Measurements from ENCODE around the gene CCDC9B.

Gene CCDC9B

DNA sequence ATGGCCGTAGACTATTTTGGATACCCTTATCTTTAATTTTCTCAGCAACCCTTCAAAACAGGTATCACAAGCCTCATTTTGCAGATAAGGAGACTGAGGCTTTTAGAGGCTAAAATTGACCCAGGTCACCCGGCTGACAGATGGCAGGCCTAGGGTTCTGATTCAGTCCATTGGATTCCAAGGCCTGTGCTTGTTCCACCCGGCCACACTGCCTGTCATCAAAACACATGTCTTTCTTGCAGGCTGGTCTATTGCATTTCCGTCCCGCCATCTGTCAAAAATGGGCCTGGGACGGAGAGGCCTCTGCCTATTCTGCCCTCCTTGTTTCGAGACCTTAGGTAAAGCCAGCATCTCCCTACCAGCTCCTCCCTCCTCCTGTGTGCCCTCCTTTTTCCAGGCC is 9.1 kb downstream of the CCDC9B start:
- DNase-seq: no peak

DNA sequence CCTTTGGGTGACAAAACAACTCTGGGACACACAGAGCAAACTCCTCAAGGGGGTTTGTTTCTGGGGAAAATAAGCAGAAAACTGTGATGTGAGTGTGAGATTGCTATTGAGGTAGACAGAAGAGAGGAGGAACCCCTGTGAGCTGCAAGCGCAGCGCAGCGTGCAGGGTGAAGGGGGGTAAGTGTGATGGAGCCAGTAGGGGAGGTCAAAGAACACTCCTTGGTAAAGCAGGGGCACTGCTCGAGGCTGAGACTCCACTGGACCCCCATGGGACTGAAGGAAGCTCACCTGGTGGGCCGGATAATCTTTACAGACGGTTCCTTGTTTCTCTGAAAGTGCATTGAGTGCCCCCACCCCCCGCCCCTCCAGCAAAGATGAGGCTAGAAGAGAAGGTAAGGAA is 9.7 kb downstream of the CCDC9B start:
- DNase-seq: no peak

DNA sequence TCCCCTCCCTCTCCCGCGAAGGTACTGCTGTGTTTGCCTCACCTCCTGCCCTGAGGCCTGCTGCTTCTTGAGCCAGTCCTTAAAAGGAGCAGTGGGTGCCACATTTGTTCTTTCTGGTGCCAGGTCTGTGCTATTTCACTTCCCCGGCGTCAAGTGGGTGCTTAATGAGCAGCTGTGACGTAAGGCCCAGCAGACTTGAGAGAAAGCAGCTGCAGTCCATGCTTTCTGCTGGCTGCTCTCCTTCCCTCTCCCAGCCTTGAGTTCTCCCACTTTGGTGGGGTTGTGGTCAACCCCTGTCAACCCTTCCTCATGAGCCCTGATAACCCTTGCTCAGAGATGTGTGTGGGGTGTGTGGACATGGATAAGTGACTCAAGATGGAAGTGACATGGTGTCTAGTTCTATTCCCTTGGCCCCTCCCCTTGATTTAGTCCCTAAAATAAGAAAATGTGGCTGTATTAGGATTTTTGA is 10.3 kb downstream of the CCDC9B start:
- peak in 21 of 58 donors; percentile 6 to 56 (median 28) for DNase-seq

DNA sequence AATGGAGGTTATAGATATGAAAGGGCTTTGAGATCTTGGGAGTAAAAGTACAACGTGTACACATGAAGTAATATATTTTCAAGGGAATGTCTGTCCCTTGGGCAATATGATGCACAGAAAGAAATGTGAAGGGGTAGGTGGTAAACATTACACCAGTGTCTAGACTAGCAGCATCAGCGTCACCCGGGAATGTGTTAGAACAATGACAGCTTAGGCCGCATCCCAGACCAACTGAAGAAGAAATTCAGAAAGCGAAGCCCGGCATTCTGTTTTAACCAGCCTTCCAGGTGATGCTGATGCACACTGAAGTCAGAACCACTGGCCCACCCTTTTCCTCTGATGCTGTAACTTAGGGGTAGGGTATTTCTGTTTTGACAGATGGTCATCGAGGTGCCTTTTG is 10.9 kb downstream of the CCDC9B start:
- no peak for DNase-seq

DNA sequence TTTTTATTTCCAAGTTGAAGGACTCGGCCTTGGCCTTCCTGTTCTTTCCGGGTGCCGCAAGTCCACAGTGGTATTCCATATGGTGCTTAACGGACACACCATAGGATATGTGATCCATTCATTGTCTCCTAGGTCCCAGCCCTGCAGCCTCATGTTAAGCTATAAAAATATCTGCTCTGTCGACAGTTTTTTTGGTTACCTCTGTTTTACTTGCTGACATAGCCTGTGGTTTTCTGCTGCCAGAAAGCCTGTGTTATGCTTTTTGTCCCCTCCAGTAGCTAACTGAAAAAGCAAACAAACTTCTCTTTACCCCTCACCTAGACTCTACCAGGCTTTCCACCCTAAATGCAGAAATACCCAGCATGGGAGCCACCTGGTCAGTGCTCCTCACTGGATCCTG is 12.0 kb downstream of the CCDC9B start:
- no peak for DNase-seq

DNA sequence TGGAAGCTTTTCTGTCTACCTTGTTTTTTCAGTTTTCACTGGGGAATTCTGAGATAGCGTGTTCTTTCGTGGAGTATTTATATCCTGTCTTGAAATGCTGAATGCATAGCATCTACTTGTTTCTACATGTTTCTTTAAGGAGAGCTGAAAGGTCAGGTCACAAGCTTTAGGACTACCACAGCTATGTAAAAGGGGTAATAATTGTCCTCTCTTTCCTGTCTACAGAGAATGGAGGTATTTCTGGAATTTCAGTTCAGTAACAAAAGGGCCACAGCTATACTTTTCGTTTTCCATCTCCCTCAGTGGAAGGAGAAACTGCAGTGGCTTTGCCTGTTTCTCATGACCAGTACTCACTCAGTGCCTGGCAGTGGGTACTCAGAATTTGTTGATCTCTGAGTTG is 12.6 kb downstream of the CCDC9B start:
- DNase-seq: no peak

DNA sequence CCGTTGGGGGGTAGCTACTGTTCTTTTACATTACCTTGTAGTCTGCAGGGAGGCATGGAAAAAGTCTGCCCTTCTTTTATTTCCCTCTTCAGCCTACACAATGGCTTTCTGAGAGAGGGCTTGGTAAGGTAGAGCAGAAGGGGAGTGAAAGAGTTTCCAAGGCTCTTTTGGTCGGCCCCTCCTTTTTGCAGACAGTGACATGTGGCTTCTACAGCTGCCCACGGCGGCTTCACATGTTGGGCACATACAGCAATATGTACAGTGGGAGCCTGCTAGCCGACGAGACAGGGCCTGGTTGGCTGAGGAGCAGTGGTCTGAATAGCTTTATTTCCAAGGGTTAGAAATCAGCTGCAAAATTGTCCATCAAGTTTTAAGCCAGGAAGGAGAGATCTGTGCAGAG is 13.3 kb downstream of the CCDC9B start:
- peak in 1 of 58 donors; percentile 5 for DNase-seq

DNA sequence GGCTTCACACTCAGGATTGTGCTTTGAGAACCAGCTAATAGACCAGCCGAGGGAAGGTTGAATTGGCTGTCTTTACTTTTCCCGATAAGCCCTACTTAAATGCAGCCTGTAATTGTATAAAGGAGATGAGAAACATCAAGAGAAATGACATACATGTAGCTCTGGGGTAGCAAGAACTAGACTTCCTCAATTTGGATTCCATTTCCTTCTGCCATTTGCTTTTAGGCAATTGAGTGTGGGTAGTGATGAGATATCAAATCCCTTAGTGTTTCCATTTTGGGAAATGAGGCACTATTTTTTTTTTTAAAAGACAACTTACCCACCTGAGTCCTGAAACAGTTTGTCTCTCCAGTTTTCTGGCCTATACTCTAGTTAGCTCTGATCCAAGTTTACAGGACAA is 15.0 kb downstream of the CCDC9B start:
- DNase-seq: no peak

DNA sequence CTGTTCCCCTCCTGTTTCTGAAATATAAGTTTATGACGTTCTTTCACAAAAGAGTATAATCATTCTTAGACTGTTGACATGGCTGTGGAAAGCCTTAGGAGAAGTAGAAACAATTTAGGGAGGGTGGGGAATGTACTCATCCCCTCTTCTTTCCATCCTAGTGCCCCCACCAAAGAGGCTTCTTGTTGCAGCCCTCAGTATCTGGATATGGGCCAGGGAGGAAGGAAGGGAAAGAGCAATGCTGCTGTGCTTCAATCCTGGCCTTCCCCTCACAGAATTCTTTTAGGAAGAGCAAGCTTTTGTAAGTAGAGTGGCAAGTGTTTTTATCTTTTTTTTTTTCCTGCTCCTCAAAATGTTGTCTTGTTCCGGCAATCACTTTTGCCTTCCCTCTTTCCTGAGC is 15.6 kb downstream of the CCDC9B start:
- DNase-seq: no peak

DNA sequence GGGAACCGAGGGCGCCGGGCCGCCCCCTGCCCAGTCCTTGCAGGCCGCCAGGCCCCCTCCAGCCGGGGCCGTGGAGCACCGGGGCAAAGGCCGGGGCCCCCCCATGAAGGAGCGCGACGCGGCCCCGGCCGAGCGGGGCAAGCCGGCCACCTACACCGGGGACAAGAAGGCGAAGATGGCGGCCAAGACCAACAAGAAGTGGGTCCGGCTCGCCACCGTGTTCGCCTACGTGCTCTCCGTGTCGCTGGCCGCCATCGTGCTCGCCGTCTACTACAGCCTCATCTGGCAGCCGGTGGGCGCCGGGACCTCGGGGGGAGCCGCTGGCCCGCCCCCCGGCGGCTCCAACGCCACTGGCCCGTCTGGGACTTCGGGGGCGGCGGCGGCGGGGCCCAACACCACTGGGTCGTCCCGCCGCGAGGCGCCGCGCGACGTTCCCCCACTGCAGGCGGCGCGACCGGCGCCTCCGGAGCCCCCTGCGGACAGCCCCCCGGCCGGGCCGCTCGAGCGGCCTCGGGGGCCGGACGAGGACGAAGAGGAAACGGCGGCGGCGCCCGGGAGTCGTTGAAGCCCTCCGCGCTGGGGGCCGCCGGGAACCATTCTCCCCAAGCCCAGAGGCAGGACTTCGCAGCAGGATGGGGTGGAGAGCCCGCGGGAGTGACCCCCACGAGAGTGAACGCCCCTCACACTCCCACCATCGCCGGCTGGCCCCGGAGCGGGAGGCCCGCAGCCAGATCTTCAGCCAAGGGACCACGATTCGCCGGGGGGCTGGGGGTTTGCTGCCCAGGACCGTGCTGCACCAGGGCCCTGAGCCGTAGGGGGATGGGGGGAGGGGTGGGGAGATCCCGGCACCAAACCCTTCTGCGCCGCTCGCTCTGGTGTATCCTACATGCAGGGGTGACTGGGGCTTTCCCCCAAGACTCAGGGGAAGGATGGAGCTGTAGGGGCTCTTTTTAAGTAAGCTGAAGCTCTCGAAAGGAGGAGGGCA is 16.5 kb downstream of the CCDC9B start:
- DNase-seq: peak in 6 of 58 donors; percentile 13 to 52 (median 32)

DNA sequence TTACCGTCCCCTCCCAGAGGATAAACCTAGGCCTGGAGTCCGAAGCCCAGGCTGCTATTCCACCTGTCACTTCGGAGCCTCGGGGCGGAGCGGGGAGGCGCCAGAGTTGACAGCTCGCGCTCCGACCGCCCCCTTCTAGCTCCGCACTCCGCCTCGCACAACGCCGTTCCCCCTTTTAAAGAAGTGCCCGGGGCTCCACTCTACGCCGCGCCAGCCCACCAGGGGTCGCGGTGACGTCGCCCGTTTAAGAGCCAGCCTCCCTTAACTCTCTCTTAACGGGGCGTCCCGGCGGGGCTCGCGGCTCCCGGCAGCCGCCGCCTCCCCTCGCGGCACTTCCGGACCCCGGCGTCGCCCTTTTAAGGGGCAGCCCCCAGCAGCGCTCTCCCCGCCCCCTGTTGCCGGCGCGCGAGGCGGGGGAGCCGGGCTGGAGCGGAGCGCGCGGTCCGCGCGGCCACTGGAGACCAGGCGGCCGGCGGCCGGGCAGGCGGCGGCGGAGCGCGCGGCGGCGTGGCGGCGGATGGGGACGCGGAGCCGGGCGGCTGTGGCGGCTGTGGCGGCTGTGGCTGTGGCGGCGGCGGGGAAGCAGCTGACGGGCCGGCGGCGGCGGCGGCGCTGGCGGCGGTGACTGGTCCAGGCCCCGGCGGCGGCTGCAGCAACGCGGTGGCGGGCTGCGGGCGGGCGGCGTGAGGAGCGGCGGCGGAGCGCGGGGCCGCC is 17.3 kb downstream of the CCDC9B start, which contains the start of gene INAFM2:
Gene INAFM2 (plus strand): TSS at position 454 of the 714 bp plus-strand sequence. CDS start 364 bp downstream, outside the sequence.
- DNase-seq: peak; percentile 41 to 94 (median 80)

DNA sequence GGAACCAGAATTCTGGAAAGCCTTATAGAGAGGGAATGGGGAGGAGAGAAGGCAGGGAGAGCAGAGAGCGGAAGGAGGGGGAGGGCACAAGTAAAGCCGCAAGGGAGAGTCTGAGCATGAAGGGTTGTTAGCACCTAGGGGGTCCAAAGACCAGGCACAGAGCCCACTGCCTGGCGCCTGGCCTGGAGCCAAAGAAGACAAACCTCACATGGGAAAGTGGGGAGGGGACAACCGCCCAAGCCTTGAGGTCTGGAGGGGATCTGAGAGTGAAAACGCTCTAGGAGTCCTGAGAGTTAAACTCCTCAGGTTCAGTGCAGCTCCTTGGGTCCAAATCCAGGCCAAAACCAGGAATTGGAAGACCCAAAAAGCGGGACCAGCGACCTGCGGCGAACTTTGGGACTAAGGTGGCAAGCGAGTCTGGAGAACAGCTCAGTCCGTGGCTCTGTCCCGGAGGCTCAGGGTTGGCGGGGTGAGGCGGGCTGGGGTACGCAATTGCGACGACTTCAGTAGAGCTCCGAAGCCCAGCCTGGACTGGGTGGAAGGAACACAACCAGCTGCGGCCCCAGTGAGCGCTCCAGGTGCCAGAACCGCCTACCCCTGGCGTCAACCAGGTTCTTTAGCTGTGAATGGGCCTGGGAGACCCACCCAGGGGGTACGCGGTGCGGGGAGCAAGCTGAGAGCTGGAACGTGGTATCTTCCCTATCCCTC is 18.1 kb downstream of the CCDC9B start:
- DNase-seq: peak in 3 of 58 donors; percentile 48 to 54 (median 49)

DNA sequence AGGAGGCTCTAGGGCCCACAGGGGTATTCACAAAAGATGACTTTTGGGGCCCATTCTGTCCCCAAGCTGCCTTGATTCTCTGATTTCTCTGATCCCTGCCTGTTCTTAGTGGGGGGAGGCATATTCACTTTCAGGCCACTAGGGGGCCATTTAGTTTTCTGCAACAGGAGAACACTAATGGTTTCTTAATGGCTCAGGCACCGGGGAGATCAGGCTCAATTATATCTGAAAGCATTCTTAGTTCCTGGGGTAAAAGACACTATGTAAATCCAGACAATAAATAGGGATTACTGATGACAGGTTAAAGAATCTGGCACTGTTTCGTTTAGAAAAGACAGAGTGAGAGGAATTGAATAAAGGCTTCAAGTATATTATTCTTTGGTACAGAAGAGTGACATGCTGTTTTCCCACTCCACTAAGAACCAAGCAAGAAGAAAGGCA is 19.8 kb downstream of the CCDC9B start:
- DNase-seq: peak in 30 of 58 donors; percentile 6 to 68 (median 34)

DNA sequence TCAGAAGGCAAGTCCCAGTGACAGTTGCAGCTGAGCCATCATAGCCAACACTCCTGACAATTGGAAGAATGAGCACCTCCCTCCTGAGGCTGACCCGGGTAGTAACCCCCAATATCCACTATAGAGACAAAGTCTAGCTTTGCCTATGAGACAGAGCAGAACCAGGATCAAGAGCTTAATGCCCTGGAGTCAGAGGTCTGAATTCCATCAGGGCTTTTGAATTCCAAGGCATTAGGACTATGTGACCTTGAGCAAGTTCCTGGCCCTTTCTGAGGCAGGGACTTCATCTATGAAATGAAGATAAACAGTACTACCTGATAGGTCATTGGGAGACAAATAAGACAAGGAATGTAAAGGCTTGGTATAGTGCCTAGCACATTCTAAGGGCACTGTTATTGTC is 20.3 kb downstream of the CCDC9B start:
- no peak for DNase-seq

DNA sequence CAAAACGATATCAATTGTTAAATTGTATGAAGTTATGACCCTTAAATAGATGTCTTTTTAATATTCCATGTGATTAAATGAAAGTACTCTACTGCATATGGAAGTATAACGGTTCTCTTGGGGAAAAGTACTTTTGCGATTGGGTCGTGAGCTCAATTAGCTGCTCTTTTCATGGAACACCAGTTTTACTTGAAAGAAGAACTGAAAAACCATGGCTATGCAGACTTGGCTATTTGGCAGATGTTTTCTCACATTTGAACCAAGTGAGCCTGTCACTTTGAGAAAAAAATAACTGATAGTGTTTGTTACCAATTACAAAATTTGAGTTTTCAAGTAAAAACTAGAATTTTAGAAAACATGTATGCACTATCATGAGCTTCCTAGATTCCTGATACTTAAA is 23.2 kb downstream of the CCDC9B start:
- no peak for DNase-seq

DNA sequence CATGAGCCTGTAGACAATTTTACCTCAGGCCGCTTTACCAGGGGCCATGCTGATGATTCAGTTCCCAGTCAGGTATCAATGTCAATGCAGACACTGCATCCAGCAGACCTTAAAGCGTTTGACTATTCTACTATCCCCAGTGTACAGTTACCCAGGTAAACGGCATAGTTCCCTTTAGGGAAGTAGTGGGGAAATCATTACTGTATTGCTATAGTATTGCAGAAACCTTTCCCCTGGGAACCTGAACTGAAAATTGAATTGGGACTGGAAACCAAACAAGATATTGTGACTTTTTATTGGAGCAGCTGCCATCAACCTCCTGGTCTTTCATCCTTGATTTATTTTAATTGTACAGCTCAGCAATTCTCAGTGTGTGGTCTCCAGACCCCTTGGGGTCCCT is 23.8 kb downstream of the CCDC9B start:
- no peak for DNase-seq

DNA sequence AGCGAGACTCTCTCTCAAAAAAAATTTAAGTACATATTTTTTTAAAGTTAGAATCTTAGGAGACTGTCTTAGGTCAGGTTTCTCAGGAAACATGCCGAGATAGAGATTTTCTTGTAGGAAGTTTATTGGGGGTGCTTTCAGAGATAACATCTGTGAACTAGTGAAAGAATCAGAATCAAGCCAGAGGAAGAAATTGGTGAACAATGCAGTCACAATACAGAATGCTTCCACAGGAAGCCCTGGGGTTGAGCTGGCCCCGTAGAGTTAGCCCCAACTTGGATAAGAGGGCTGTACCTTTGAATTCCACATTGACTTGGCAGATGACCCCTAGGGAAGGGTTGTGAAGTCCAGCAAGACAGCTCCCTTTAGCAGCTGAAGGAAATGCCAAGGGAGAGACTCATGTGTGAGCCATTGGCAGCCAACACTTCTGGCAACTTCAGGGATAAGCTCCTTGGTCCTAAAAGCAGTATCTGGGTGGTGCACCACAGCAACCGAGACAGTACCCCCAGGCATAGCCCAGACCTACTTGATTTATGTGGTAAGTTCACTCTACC is 25.9 kb downstream of the CCDC9B start:
- no peak for DNase-seq

DNA sequence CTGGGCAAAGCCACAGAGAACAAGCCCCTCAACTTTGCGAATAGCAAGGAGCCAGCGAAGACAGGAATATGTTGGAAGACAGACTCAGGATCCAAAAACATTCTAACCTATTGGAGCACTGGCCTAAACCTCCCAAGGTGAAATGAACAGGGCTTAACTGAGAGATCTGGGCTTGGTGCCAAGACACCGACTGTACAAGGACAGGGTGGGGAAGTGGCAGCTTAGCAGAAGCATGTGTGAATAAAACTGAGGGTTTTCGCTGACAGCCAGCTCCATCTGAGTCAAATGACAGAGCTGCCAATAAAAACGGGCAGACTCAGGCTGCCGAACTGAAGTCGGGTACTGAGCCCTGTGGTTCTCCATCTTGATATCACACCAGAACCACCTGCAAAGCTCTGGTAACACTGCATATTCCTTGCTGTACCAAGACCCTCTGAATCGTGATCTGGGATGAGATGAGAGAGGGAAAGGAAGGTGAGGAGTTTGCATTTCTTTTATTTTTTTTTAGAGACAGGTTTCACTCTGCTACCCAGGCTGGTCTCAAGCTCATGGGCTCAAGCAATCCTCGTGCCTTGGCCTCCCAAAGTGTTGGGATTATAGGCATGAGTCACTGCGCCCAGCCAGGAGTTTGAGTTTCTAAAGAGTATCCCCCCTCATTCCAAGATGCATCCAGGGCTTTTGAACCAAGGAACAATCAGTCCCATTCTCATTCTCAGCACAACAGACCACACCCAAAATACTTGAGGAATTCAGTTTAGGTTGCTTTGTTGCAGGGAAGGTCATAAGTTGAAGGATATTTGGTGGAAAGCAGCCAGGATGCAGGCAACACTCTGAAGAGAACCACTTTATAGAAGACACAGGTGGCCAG is 27.0 kb downstream of the CCDC9B start:
- peak in 7 of 58 donors; percentile 10 to 31 (median 21) for DNase-seq

DNA sequence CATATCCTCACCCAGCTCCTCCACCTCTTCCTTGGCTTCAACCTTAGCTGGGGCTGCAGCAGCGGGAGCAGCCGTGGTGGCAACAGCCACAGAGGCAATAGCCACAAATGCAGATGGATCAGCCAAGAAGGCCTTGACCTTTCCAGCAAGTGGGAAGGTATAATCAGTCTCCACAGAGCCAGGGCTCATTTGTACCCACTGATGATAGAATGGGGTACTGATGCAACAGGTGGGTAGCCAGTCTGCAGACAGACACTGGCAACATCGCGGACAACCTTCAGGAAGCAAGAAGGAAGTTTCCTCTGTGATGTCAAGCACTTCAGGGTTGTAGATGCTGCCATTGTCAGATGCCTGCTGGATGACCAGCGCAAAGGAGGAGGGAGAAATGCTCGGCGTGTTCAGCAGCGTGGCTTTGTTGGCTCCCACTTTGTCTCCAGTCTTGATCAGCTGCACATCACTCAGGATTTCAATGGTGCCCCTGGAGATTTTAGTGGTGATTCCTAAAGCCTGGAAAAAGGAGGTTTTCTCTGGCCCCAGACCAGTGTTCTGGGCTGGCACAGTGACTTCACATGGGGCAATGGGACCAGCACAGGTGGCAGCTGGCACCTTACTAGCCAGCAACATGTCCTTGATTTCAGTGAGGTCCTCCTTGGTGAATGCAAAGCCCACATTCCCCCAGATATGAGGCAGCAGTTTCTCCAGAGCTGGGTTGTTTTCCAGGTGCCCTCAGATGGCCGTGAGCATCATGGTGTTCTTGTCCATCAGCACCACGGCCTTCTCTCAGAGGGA is 28.2 kb downstream of the CCDC9B start:
- DNase-seq: no peak

All from anterior cingulate cortex (tissue), 58 donors.